Subcutaneous abdominal adipose tissue (tissue), 5 donors: ENCODE results near the gene PAQR4.

Source experiments
- H3K27ac ChIP-seq: one replicate; pipeline ENCODE4 v1.7.0; 2013; ENCODE audit warnings: low read depth, mild to moderate bottlenecking, inconsistent platforms, low read length, moderate library complexity
- H3K27me3 ChIP-seq, 5 donors: one replicate each; pipeline ENCODE4 v1.7.0; 2013; ENCODE audit warnings: low read length in 5 of 5, inconsistent platforms in 1 of 5; ENCODE audit not compliant: control insufficient read depth in 5 of 5, insufficient read depth in 4 of 5
- H3K36me3 ChIP-seq, 5 donors: one replicate each; pipeline ENCODE4 v1.7.0; 2013; ENCODE audit warnings: low read length in 5 of 5; ENCODE audit not compliant: control insufficient read depth in 5 of 5, insufficient read depth in 5 of 5
- H3K4me1 ChIP-seq, 5 donors: one replicate each; pipeline ENCODE4 v1.7.0; 2013; ENCODE audit warnings: low read length in 5 of 5, mild to moderate bottlenecking in 3 of 5, moderate library complexity in 1 of 5; ENCODE audit not compliant: control insufficient read depth in 5 of 5, insufficient read depth in 5 of 5
- H3K4me3 ChIP-seq, 5 donors: one replicate each; pipeline ENCODE4 v1.7.0; 2013; ENCODE audit warnings: low read length in 5 of 5, low read depth in 1 of 5
- H3K9ac ChIP-seq, 5 donors: one replicate each; pipeline ENCODE4 v1.7.0; 2013; ENCODE audit warnings: low read length in 5 of 5, mild to moderate bottlenecking in 4 of 5, moderate library complexity in 3 of 5
- H3K9me3 ChIP-seq, 5 donors: one replicate each; pipeline ENCODE4 v1.7.0; 2013; ENCODE audit warnings: low read length in 5 of 5; ENCODE audit not compliant: control insufficient read depth in 5 of 5
- donor health status: healthy.
- donor health status: healthy.
- donor health status: healthy.
- donor health status: healthy.
- donor health status: healthy.

Gene PAQR4

DNA sequence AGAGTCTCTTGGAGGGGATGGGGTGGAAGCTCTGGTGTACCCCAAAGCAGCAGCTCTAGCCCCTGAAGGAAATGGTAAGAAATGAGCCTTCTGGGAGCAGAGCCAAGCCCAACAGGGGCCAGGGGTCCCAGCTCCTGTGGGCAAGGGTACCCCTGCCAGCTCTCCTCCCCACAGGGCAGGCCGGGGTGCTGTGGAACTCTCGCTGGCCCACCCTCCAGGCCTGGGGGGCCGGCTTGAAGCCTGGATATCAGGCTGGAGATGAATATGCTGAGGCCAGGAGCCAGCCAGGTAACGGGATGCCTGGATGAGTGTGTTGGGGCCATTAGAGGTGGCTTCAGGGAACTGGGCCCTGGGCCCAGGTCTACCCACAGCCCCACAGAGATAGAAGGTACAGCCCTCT is 31.4 kb downstream of the PAQR4 start:
- no peaks in the 10 kb centered on the region for H3K36me3 ChIP-seq
- H3K27me3 ChIP-seq = peaks cover 3 to 17% (median 6%) of the 10 kb centered on the region in 5 donors
- H3K27ac ChIP-seq = no peak overlapping the region
- H3K4me3 ChIP-seq = no peak overlapping the region
- H3K9me3 ChIP-seq = no peaks in the 10 kb centered on the region
- peaks cover 0 to 9% (median 5%) of the 10 kb centered on the region in 5 donors for H3K4me1 ChIP-seq
- H3K9ac ChIP-seq = no peak overlapping the region

DNA sequence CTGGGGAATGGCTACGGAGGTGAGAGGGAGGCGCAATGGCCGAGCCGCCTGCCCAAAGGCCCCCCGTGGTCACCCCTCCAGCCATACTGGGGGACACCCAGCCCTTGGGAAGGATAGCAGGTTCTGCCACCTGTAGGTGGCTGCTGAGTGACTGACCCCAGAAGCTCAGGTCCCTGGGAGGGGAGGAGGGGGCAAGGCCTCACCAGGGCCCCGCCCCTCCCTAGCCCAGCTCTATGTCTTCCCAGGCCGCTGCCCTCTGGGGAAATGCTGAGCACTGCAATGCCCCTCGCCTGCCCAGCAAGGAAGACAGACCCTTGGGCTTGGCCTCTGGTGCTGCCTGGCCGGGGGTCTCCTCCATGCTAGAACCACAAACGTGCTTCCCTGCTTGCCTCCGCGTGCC is 32.2 kb downstream of the PAQR4 start:
- H3K9ac ChIP-seq = no peak overlapping the region
- no peaks in the 10 kb centered on the region for H3K9me3 ChIP-seq
- H3K27ac ChIP-seq = no peak overlapping the region
- peaks cover 0 to 9% (median 5%) of the 10 kb centered on the region in 5 donors for H3K4me1 ChIP-seq
- H3K4me3 ChIP-seq = no peak overlapping the region
- H3K36me3 ChIP-seq = no peaks in the 10 kb centered on the region
- peaks cover 3 to 17% (median 10%) of the 10 kb centered on the region in 5 donors for H3K27me3 ChIP-seq

DNA sequence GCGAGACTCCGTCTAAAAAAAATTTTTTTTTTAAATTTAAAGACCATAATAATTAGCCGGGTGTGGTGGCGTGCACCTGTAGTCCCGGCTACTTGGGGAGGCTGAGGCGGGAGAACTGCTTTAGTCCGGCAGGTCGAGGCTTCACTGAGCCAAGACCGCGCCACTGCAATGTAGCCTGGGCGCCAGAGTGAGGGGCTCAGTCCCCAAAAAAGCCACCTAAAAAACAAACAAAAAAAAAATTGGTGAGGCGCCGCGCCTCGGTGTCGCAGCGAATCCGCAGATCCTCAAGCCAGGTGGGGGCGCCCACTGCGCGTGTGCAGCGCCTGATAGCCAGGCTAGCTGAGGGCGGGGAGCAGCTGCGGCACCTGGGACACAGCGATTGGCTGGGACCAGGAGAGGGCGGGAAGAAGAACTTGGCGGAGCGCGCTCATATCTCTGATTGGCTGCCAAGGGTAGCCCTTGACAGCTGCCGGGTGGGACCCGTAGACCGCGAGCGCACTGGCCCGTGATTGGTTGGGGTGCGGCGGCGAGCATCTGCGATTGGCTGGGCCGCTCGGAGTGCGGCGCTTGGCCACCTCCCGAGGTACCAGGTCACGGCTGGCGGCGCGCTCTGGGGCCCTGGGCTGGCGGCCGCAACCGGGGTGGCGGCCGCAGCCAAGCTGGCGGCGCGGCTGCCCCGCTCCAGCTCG is 34.6 kb downstream of the PAQR4 start:
- Histone ChIP-seq H3K36me3 (no peaks in the 10 kb centered on the region), H3K9me3 (no peaks in the 10 kb centered on the region), H3K27me3 (peaks cover 18 to 28% (median 25%) of the 10 kb centered on the region in 5 donors), H3K9ac (no peak overlapping the region), H3K27ac (no peak overlapping the region), H3K4me1 (peaks cover 0 to 31% (median 18%) of the 10 kb centered on the region in 5 donors), H3K4me3 (peak overlapping the region in 1 of 5 donors; percentile 22)

DNA sequence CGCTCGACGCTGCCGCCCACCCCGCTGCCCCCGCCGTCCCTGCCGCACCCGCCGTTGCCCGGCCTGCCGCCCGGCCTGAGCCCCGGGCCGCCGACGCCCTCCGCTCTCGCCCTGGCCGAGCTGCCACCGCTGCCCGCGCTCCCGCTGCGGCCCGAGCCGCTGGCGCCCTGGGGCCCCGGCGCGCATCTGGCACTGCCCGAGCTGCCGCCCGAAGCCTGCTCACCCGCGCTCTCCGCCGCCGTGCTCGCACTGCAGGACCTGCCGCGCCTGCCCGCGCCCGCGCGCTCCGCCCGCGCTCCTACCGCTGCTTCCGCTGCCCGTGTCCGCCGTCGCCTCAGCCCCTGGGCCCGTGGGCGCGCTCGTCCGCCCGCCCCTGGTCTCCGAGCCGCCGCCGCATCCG is 35.2 kb downstream of the PAQR4 start:
- no peak overlapping the region for H3K27ac ChIP-seq

DNA sequence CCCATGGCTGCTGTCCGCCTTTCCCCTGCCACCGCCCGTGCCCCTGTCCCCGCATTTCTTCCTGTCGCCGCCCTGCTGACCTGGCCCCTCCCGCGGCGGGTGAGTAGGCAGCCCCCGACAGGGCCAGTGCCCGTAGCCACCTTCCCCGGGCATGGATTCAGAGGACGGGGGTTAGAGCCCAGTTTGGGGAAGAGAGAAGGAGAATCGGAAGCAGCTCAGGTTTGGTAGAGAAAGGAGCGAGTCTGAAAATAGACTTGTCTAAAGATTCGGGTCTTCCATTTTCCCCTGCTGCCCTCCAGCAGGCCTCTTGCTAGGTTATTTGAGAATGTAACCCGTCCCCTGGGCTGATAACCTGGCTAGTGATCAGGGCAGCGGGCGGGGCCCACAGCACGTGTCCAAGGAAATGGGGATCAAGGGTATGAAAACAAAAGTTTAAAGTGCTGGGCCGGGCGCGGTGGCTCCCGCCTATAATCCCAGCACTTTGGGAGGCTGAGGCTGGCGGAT is 35.7 kb downstream of the PAQR4 start:
- Histone ChIP-seq H3K9me3 (no peaks in the 10 kb centered on the region), H3K27ac (no peak overlapping the region), H3K9ac (peak overlapping the region in 1 of 5 donors; percentile 71), H3K4me1 (peaks cover 0 to 31% (median 18%) of the 10 kb centered on the region in 5 donors), H3K4me3 (peak overlapping the region; percentile 27 to 62 (median 45)), H3K36me3 (no peaks in the 10 kb centered on the region), H3K27me3 (peaks cover 24 to 33% (median 29%) of the 10 kb centered on the region in 5 donors)

More for the DNA sequence above, 35.2 kb downstream of the PAQR4 start:
- peaks cover 20 to 29% (median 25%) of the 10 kb centered on the region in 5 donors for H3K27me3 ChIP-seq
- no peaks in the 10 kb centered on the region for H3K36me3 ChIP-seq
- H3K4me3 ChIP-seq = no peak overlapping the region
- H3K9me3 ChIP-seq = no peaks in the 10 kb centered on the region
- no peak overlapping the region for H3K9ac ChIP-seq
- H3K4me1 ChIP-seq = peaks cover 0 to 31% (median 18%) of the 10 kb centered on the region in 5 donors

DNA sequence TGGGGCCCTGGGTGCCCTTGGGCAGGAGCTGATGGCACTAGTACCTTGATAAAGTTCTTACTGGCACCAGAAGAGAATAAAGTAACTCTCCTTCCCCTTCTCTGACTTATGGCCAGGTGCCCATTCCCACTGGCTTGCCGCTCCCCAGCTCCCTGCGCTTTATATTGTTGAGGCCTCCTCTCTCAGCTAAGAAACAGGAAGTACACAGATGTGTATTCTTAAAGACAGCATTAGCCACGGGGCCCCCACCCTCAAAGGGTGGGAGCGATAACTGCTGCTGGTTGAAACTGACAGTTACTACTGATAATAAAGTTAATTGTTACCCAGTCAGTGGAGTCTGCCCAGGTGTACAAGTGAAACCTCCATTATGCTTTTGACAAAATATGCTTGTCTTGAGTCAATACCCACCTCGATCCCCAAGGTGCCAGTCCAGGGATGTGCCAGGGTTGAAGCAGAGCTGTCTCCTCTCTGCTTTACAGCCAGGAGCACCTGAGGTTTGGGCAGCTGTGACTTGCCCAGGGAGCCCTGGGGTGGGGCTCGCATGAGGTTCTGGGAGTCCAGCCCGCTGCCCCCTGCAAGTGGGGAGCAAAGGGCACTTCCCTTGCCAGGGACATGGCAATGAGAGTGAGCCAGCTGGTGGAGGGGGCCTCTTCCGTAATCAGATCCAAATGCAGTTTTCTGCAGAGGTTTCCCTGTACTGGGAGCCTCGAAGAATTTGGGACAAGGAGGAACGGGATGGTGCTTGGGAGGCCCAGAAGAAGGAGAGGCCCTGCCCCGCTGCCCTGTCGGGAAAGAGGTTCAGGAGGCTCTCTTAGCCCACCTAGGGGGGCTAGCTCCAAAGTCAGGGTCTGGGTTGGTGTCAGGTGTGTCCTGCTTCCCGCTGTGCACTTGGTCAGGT is 38.2 kb downstream of the PAQR4 start:
- Histone ChIP-seq H3K9me3 (no peaks in the 10 kb centered on the region), H3K27ac (no peak overlapping the region), H3K9ac (no peak overlapping the region), H3K36me3 (no peaks in the 10 kb centered on the region), H3K4me3 (peak overlapping the region in 2 of 5 donors; percentile 17 to 47), H3K27me3 (peaks cover 31 to 47% (median 39%) of the 10 kb centered on the region in 5 donors), H3K4me1 (peaks cover 0 to 31% (median 18%) of the 10 kb centered on the region in 5 donors)

DNA sequence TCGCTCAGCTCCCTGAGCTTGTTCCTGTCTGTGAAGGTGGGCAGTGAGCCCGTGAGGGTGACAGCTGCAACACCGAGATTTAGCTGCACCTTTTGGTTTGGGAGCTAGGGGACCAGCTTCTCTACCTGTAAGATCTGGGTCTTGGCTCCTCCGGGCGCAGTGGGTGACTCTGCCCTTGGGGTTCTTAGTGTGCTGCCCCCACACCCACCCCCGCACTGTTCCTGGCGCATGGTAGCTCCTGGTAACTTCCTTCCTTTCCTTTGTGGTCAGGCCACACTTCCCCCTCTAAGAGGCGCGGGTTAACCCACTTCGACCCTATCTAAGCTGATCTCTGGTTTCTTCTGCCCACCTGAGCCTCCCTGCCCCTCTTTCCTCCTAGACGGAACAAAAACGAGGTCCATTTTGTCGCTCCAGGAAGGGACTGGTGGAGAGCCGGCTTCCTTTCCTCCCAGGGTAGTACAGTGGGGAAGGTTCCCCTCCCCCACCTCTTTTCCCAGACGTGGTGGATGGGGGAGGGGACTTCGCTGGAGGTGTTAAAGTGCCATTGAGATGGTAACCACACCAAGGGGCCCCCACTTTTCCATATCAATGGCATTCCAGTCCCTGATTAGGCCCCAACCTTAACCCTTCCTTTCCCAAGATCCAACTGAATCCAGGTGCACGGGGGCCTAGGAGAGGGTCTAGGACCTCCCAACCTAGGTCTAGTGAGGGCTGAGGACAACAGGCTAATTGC is 39.0 kb downstream of the PAQR4 start:
- Histone ChIP-seq H3K9me3 (no peaks in the 10 kb centered on the region), H3K27ac (no peak overlapping the region), H3K4me3 (peak overlapping the region in 3 of 5 donors; percentile 17 to 47 (median 18)), H3K36me3 (no peaks in the 10 kb centered on the region), H3K9ac (peak overlapping the region in 1 of 5 donors; percentile 30), H3K4me1 (peaks cover 0 to 31% (median 18%) of the 10 kb centered on the region in 5 donors), H3K27me3 (peaks cover 35 to 55% (median 46%) of the 10 kb centered on the region in 5 donors)

DNA sequence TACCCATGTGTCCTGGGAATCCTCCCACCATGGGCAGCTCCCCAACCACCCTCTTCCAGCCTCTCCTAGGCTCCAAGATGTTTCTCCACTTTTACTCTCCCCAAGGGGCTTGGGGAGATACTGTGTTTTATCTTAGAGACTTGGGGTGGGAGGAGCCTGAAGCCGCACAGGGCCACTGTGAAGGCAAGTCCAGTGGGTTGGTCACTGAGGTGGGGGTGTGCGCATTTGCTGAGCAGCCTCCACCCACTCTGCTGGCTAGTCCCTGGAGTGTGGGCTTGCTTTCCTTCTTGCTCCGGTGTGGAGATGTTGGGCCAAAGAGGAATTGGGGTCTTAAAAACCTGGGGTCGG is 39.5 kb downstream of the PAQR4 start:
- H3K4me1 ChIP-seq = peaks cover 0 to 28% (median 18%) of the 10 kb centered on the region in 5 donors
- H3K9ac ChIP-seq = peak overlapping the region in 1 of 5 donors; percentile 30
- H3K27me3 ChIP-seq = peaks cover 41 to 61% (median 51%) of the 10 kb centered on the region in 5 donors

DNA sequence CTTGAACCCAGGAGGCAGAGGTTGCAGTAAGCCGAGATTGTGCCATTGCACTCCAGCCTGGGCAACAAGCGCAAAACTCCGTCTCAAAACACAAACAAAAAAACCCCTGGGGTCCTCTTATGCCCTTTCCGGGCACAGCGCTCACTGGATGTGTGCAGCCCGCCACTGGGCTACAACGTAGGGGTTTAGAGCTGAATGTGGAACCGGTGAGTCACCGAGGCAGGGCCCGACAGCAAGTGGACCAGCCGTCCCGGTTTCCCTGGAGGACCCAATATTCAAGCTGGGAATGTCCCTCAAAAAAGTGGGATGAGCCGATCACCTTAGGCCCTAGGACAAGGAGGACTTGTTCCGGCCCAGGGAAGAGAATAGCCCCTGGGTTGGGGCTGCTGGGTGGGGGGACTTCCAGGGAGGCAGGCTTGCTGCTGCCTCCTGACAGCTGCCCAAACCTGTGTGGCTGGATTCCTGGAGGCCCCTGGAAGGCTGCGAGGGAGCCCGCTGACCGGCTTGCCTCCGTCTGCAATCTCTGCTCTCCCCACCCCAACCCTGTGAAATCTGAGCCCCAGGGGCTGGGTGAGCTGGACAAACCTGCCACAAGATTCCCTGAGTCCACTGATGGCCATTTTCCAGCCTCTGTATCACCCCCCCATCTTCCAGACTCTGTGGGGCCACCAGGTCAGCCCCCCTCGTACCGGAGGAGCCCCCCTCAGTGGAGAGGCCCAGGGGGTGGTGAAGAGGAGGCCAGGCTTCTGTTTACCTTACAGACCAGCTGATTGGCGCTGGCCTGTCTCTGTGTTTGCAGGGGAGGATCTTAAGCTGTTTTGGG is 40.6 kb downstream of the PAQR4 start:
- Histone ChIP-seq H3K9me3 (no peaks in the 10 kb centered on the region), H3K27me3 (peaks cover 46 to 71% (median 58%) of the 10 kb centered on the region in 5 donors), H3K27ac (no peak overlapping the region), H3K36me3 (no peaks in the 10 kb centered on the region), H3K9ac (no peak overlapping the region), H3K4me3 (no peak overlapping the region), H3K4me1 (peaks cover 0 to 25% (median 17%) of the 10 kb centered on the region in 5 donors)

More for the DNA sequence above, 39.5 kb downstream of the PAQR4 start:
- H3K9me3 ChIP-seq = no peaks in the 10 kb centered on the region
- peak overlapping the region in 1 of 5 donors; percentile 18 for H3K4me3 ChIP-seq
- no peaks in the 10 kb centered on the region for H3K36me3 ChIP-seq
- no peak overlapping the region for H3K27ac ChIP-seq
